GM23338 (cell line): Measurements from ENCODE around the gene MYADM. TPM values are rescaled to one million over a fixed set of nuclear protein-coding genes. Genes with fewer than 3 reads are reported as not detected.
A peak's percentile ranks its signal among the peaks of the same experiment; 100 is the strongest.

Experiments used
- ATAC-seq: fragments of 200-7000 bp; cut with Tn5 transposase; 3 replicates; pipeline ENCODE4 v1.9.1; 2020
- DNase-seq: peaks from one replicate; pipeline ENCODE4 v3.0.0-alpha.2; 2015; ENCODE audit warnings: low spot score
- H2AFZ ChIP-seq: fragments of 200-600 bp; sonication (generic); 2 replicates; pipeline ENCODE4 v1.8.0; 2016; ENCODE audit warnings: antibody characterized with exemption, mild to moderate bottlenecking, moderate library complexity
- H3F3A ChIP-seq: fragments of 200-600 bp; sonication (generic); replicated peaks from 2 replicates; pipeline ENCODE4 v1.8.0; 2017; ENCODE audit warnings: antibody characterized with exemption, mixed run types, low read depth
- H3K27ac ChIP-seq: fragments of 200-600 bp; sonication (generic); 2 replicates; pipeline ENCODE4 v1.6.1; 2016; ENCODE audit warnings: low read depth
- H3K27me3 ChIP-seq: fragments of 200-600 bp; sonication (generic); 2 replicates; pipeline ENCODE4 v1.8.0; 2016; ENCODE audit warnings: mild to moderate bottlenecking, mixed run types, moderate library complexity; ENCODE audit not compliant: insufficient read depth
- H3K36me3 ChIP-seq: fragments of 200-600 bp; sonication (generic); 2 replicates; pipeline ENCODE4 v1.8.0; 2016; ENCODE audit warnings: mild to moderate bottlenecking; ENCODE audit not compliant: insufficient read depth
- H3K4me1 ChIP-seq: fragments of 200-600 bp; sonication (generic); 2 replicates; pipeline ENCODE4 v1.8.0; 2016; ENCODE audit warnings: mild to moderate bottlenecking, moderate library complexity; ENCODE audit not compliant: insufficient read depth
- H3K4me2 ChIP-seq: fragments of 200-600 bp; sonication (generic); 2 replicates; pipeline ENCODE4 v1.7.1; 2017; ENCODE audit warnings: mixed run types
- H3K4me3 ChIP-seq: fragments of 200-600 bp; sonication (generic); 2 replicates; pipeline ENCODE4 v1.6.1; 2016; ENCODE audit warnings: mixed run types
- H3K79me2 ChIP-seq: fragments of 200-600 bp; sonication (generic); replicated peaks from 2 replicates; pipeline ENCODE4 v1.8.0; 2017; ENCODE audit warnings: mild to moderate bottlenecking; ENCODE audit not compliant: insufficient read depth
- H3K9me2 ChIP-seq: fragments of 200-600 bp; sonication (generic); 2 replicates; pipeline ENCODE4 v1.8.0; 2017; ENCODE audit not compliant: insufficient read depth
- H4K20me1 ChIP-seq: fragments of 200-600 bp; sonication (generic); replicated peaks from 2 replicates; pipeline ENCODE4 v1.8.0; 2017; ENCODE audit warnings: mild to moderate bottlenecking; ENCODE audit not compliant: insufficient read depth
- H3K27ac Mint-ChIP-seq: 2 replicates; pipeline ENCODE4 v1.8.0; 2020; ENCODE audit warnings: inconsistent platforms, mild to moderate bottlenecking, moderate library complexity, mixed read lengths
- H3K27me3 Mint-ChIP-seq: 3 replicates; pipeline ENCODE4 v1.8.0; 2022; ENCODE audit warnings: low read depth, mild to moderate bottlenecking, moderate library complexity, mixed read lengths, inconsistent platforms; ENCODE audit not compliant: insufficient read depth, poor library complexity
- H3K36me3 Mint-ChIP-seq: 3 replicates; pipeline ENCODE4 v1.8.0; 2021; ENCODE audit warnings: low read depth, mild to moderate bottlenecking, inconsistent platforms, moderate library complexity, mixed read lengths
- H3K4me1 Mint-ChIP-seq: 3 replicates; pipeline ENCODE4 v1.8.0; 2020; ENCODE audit warnings: mild to moderate bottlenecking, inconsistent platforms, mixed read lengths
- H3K4me3 Mint-ChIP-seq: 3 replicates; pipeline ENCODE4 v1.8.0; 2021; ENCODE audit warnings: moderate library complexity, mild to moderate bottlenecking, inconsistent platforms, mixed read lengths
- H3K9me3 Mint-ChIP-seq: 3 replicates; pipeline ENCODE4 v1.8.0; 2020; ENCODE audit warnings: moderate library complexity, mild to moderate bottlenecking, inconsistent platforms, mixed read lengths
- CREB1 ChIP-seq: fragments of 250-450 bp; sonication (Bioruptor Pico); IDR thresholded peaks from 2 replicates; pipeline ENCODE4 v1.5.0; 2020; ENCODE audit warnings: low read depth, mild to moderate bottlenecking, moderate library complexity
- CTCF ChIP-seq, 2 experiments: fragments of 200-600 bp in 1 of 2; sonication (generic) in 1 of 2; conservative IDR thresholded peaks; 2 replicates each; pipeline versions ENCODE4 v1.5.1 to v1.6.1; 2016 to 2017; ENCODE audit warnings: antibody characterized with exemption in 2 of 2, low read depth in 2 of 2, mild to moderate bottlenecking in 2 of 2, moderate library complexity in 1 of 2
- EZH2 ChIP-seq: fragments of 200-600 bp; sonication (generic); IDR thresholded peaks from one replicate; pipeline ENCODE4 v1.8.0; 2017; ENCODE audit warnings: antibody characterized with exemption, mild to moderate bottlenecking, low read depth; ENCODE audit not compliant: unreplicated experiment
- EZH2phosphoT487 ChIP-seq: fragments of 200-600 bp; sonication (generic); IDR thresholded peaks from one replicate; pipeline ENCODE4 v1.8.1; 2018; ENCODE audit warnings: antibody characterized with exemption; ENCODE audit not compliant: unreplicated experiment
- JUNB ChIP-seq: IDR thresholded peaks from one replicate; pipeline ENCODE4 v1.6.1; 2016; ENCODE audit warnings: antibody characterized with exemption; ENCODE audit not compliant: unreplicated experiment
- NANOG ChIP-seq: IDR thresholded peaks from 2 replicates; pipeline ENCODE4 v1.6.1; 2016; ENCODE audit warnings: antibody characterized with exemption, borderline replicate concordance
- POLR2AphosphoS5 ChIP-seq: IDR thresholded peaks from 2 replicates; pipeline ENCODE4 v1.6.1; 2016; ENCODE audit warnings: antibody characterized with exemption, low read depth
- STAT1 ChIP-seq: IDR thresholded peaks from one replicate; pipeline ENCODE4 v1.6.1; 2016; ENCODE audit warnings: antibody characterized with exemption; ENCODE audit not compliant: unreplicated experiment
- ZNF114 ChIP-seq: fragments of 250-450 bp; sonication (Bioruptor Pico); IDR thresholded peaks from 2 replicates; pipeline ENCODE4 v1.5.0; 2020; ENCODE audit warnings: mild to moderate bottlenecking, moderate library complexity
- ZNF331 ChIP-seq: fragments of 250-450 bp; sonication (Bioruptor Pico); IDR thresholded peaks from 2 replicates; pipeline ENCODE4 v1.5.0; 2020; ENCODE audit warnings: low read depth, mild to moderate bottlenecking, moderate library complexity
- ZNF462 ChIP-seq: fragments of 250-450 bp; sonication (Bioruptor Pico); IDR thresholded peaks from 2 replicates; pipeline ENCODE4 v1.5.0; 2020; ENCODE audit warnings: mild to moderate bottlenecking, moderate library complexity
- polyA plus RNA-seq: library from polyadenylated mRNA; unstranded; fragments of >200 nt; fragmentation: Nextera tagmentation; extraction: Ambion mirVana; gene quantifications from 2 replicates; pipeline ENCODE4 v1.2.1, GENCODE V29; 2016
- total RNA-seq: library from RNA; depleted of rRNA; stranded (reverse); fragments of >200 nt; shearing (Covaris generic); gene quantifications from 2 replicates; pipeline ENCODE4 v1.2.3, GENCODE V29; 2014

The MYADM gene
- total and polyA plus RNA-seq, 2 experiments from 2014 or later = 49.9 to 57.1 TPM

DNA sequence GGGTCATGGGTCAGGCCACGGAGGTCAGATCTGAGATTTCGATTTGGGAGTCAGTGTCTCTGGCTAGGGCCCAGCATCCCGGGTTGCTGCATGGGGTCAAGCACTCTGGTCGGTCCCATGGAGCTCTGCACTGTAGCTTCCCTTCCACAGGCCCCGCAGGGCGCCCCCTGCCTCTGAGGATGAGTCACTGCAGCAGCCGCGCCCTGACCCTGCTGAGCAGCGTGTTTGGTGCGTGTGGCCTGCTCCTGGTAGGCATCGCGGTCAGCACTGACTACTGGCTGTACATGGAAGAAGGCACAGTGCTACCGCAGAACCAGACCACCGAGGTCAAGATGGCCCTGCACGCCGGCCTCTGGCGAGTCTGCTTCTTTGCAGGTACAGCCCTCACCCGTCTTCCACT lies 45.0 kb downstream of the MYADM start:
- peaks cover 22% of the 10 kb centered on the region for H3K36me3 ChIP-seq
- Mint-ChIP-seq H3K4me1 (peaks cover 23% of the 10 kb centered on the region), H3K4me3 (no peak overlapping the region; the same call in 2 of the 3 replicates), H3K27ac (peak overlapping the region; percentile 55; the same call in 1 of the 2 replicates), H3K9me3 (peaks cover 6% of the 10 kb centered on the region; the same call in 2 of the 3 replicates), H3K36me3 (peaks cover 52% of the 10 kb centered on the region), H3K27me3 (peaks cover 37% of the 10 kb centered on the region)
- peaks cover 7% of the 10 kb centered on the region for H4K20me1 ChIP-seq
- no peak overlapping the region for H3K4me2 ChIP-seq
- peaks cover 7% of the 10 kb centered on the region; the same call in 1 of the 2 replicates for H3K4me1 ChIP-seq
- H3K4me3 ChIP-seq = no peak overlapping the region
- H3K27ac ChIP-seq = no peak overlapping the region
- DNase-seq (peak; percentile 81), ATAC-seq (peak; percentile 28)
- no peak overlapping the region for H2AFZ ChIP-seq
- peak; percentile 82 to 90 for TF ChIP-seq CTCF (conservative IDR thresholded peaks at IDR 0.05; ENCODE audit: low read depth in 2 of 2)
- TF ChIP-seq STAT1 = no peak
- H3K9me2 ChIP-seq = no peaks in the 10 kb centered on the region
- H3K79me2 ChIP-seq = peaks cover 36% of the 10 kb centered on the region
- peaks cover 26% of the 10 kb centered on the region; the same call in 1 of the 2 replicates for H3F3A ChIP-seq
- peaks cover 24% of the 10 kb centered on the region for H3K27me3 ChIP-seq

DNA sequence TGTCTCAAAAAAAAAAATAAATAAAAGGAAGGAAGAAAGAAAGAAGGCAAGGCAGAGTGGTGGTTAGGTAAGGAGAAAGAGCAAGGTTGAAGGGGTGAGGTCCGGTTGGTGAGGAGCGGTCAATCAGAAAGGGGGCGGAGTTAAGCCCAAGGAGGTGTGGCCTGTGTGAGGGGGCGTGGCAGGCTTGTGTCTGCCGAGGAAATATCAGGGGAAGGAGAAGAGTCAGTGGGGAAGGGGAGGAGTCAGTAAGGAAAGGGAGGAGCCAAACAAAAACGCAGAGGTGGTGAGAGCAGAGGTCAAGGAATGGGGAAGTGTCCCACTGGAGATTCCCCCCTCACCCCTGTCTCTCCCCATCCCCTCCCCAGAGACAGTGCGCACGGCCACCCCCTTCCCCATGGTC lies 47.3 kb downstream of the MYADM start:
- ATAC-seq (peak; percentile 68), DNase-seq (peak; percentile 85)
- peaks cover 71% of the 10 kb centered on the region for H3K36me3 Mint-ChIP-seq
- peaks cover 3% of the 10 kb centered on the region; the same call in 2 of the 3 replicates for H3K9me3 Mint-ChIP-seq
- H3K4me3 Mint-ChIP-seq = no peak overlapping the region
- peaks cover 39% of the 10 kb centered on the region for H3K79me2 ChIP-seq
- H3K4me1 ChIP-seq = peaks cover 5% of the 10 kb centered on the region; the same call in 1 of the 2 replicates
- peaks cover 22% of the 10 kb centered on the region for H3K27me3 Mint-ChIP-seq
- no peak overlapping the region for H3K4me2 ChIP-seq
- H3K4me1 Mint-ChIP-seq = peaks cover 18% of the 10 kb centered on the region
- peaks cover 14% of the 10 kb centered on the region for H3K27me3 ChIP-seq
- H3K36me3 ChIP-seq = peaks cover 32% of the 10 kb centered on the region
- H2AFZ ChIP-seq = no peak overlapping the region
- no peak overlapping the region for H3K27ac ChIP-seq
- peaks cover 21% of the 10 kb centered on the region; the same call in 1 of the 2 replicates for H3F3A ChIP-seq
- no peak overlapping the region for H3K4me3 ChIP-seq
- H3K27ac Mint-ChIP-seq = no peak overlapping the region
- no peaks in the 10 kb centered on the region for H3K9me2 ChIP-seq
- peaks cover 7% of the 10 kb centered on the region for H4K20me1 ChIP-seq
- TF ChIP-seq CREB1 (no peak), JUNB (no peak), EZH2 (no peak), ZNF114 (CRISPR knock-in tag) (no peak), ZNF331 (CRISPR knock-in tag) (no peak), NANOG (no peak), POLR2AphosphoS5 (no peak), ZNF462 (CRISPR knock-in tag) (no peak), CTCF (conservative IDR thresholded peaks at IDR 0.05; ENCODE audit: low read depth in 2 of 2) (no peak), EZH2phosphoT487 (no peak), STAT1 (no peak)
